ENCODE data around the gene ADCY9.

The ADCY9 gene

GRCh38 chr16:3922241-3922640 is 194.0 kb downstream of the ADCY9 start:
- no peak overlapping the region for H2AFZ ChIP-seq (ENCODE audit: low read depth)

DNA sequence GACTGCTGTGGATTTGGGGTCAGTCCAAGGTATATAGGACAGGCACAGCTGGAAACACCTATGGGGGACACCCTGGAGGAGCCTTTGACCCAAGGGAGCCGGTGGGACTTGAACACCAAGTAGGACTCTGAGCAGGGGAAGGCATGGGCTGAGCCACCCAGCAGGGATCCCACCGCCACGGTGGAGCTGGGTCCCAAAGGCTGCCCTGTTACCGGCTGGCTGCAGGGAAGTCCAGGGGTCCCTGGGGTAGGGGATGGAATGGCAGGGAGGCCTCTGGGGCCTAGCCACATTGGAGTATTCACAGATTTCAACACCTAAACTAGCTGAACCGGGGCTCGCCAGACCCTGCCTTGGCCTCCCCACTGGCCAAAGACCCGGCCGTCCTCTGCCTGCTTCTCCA is 196.0 kb downstream of the ADCY9 start:
- Histone ChIP-seq H3K4me2 (no peak overlapping the region), H3K36me3 (ENCODE audit: insufficient read depth) (no peaks in the 10 kb centered on the region), H3K9ac (no peak overlapping the region), H3K4me1 (ENCODE audit: low read depth, poor library complexity, severe bottlenecking) (no peaks in the 10 kb centered on the region), H2AFZ (ENCODE audit: low read depth) (no peak overlapping the region), H3K4me3 (IDR thresholded peaks at IDR 0.05; ENCODE audit: insufficient read depth, low read depth, low read length) (no peak overlapping the region), H4K20me1 (ENCODE audit: insufficient read depth) (no peaks in the 10 kb centered on the region), H3K27me3 (ENCODE audit: insufficient read depth, low read depth) (no peaks in the 10 kb centered on the region), H3K27ac (no peak overlapping the region), H3K79me2 (ENCODE audit: insufficient read depth, low read depth) (no peaks in the 10 kb centered on the region)
- no peak for TF ChIP-seq CTCF (conservative IDR thresholded peaks at IDR 0.05; ENCODE audit: low read depth, low read length)

More at GRCh38 chr16:3922241-3922640, 194.0 kb downstream of the ADCY9 start:
- Histone ChIP-seq H4K20me1 (ENCODE audit: insufficient read depth) (no peaks in the 10 kb centered on the region), H3K79me2 (ENCODE audit: insufficient read depth, low read depth) (no peaks in the 10 kb centered on the region), H3K36me3 (ENCODE audit: insufficient read depth) (no peaks in the 10 kb centered on the region), H3K4me1 (ENCODE audit: low read depth, poor library complexity, severe bottlenecking) (no peaks in the 10 kb centered on the region), H3K9ac (no peak overlapping the region), H3K4me3 (IDR thresholded peaks at IDR 0.05; ENCODE audit: insufficient read depth, low read depth, low read length) (no peak overlapping the region), H3K4me2 (no peak overlapping the region), H3K27me3 (ENCODE audit: insufficient read depth, low read depth) (no peaks in the 10 kb centered on the region), H3K27ac (no peak overlapping the region)
- TF ChIP-seq CTCF (conservative IDR thresholded peaks at IDR 0.05; ENCODE audit: low read depth, low read length) = no peak

GRCh38 chr16:3919413-3919812 is 196.8 kb downstream of the ADCY9 start:
- no peak overlapping the region for H3K9ac ChIP-seq
- no peak overlapping the region for H3K27ac ChIP-seq
- H3K4me3 ChIP-seq (IDR thresholded peaks at IDR 0.05; ENCODE audit: insufficient read depth, low read depth, low read length) = no peak overlapping the region
- no peak overlapping the region for H3K4me2 ChIP-seq
- no peaks in the 10 kb centered on the region for H4K20me1 ChIP-seq (ENCODE audit: insufficient read depth)
- H3K36me3 ChIP-seq (ENCODE audit: insufficient read depth) = no peaks in the 10 kb centered on the region
- H3K27me3 ChIP-seq (ENCODE audit: insufficient read depth, low read depth) = no peaks in the 10 kb centered on the region
- no peak overlapping the region for H2AFZ ChIP-seq (ENCODE audit: low read depth)
- no peaks in the 10 kb centered on the region for H3K79me2 ChIP-seq (ENCODE audit: insufficient read depth, low read depth)
- no peaks in the 10 kb centered on the region for H3K4me1 ChIP-seq (ENCODE audit: low read depth, poor library complexity, severe bottlenecking)
- TF ChIP-seq CTCF (conservative IDR thresholded peaks at IDR 0.05; ENCODE audit: low read depth, low read length) = no peak

GRCh38 chr16:3915426-3916260 is 200.6 kb downstream of the ADCY9 start:
- Histone ChIP-seq H3K27ac (no peak overlapping the region), H3K4me1 (ENCODE audit: low read depth, poor library complexity, severe bottlenecking) (no peaks in the 10 kb centered on the region), H4K20me1 (ENCODE audit: insufficient read depth) (no peaks in the 10 kb centered on the region), H3K4me2 (no peak overlapping the region), H3K9ac (no peak overlapping the region), H3K27me3 (ENCODE audit: insufficient read depth, low read depth) (no peaks in the 10 kb centered on the region), H3K79me2 (ENCODE audit: insufficient read depth, low read depth) (no peaks in the 10 kb centered on the region), H3K36me3 (ENCODE audit: insufficient read depth) (no peaks in the 10 kb centered on the region), H3K4me3 (IDR thresholded peaks at IDR 0.05; ENCODE audit: insufficient read depth, low read depth, low read length) (no peak overlapping the region), H2AFZ (ENCODE audit: low read depth) (no peak overlapping the region)
- TF ChIP-seq CTCF (conservative IDR thresholded peaks at IDR 0.05; ENCODE audit: low read depth, low read length) = no peak
